HuH-7.5 (cell line): ENCODE data around the gene SLC66A2.

ENCODE experiments used
- DNase-seq: peaks from one replicate; pipeline ENCODE4 v3.0.0; 2011; ENCODE audit warnings: low spot score

The SLC66A2 gene

GRCh38 chr18:79937103-79937860 is 14.2 kb downstream of the SLC66A2 start:
- no peak for DNase-seq

- no peak for DNase-seq
Measured at GRCh38 chr18:79936641-79937040, 14.8 kb downstream of the SLC66A2 start.

DNA sequence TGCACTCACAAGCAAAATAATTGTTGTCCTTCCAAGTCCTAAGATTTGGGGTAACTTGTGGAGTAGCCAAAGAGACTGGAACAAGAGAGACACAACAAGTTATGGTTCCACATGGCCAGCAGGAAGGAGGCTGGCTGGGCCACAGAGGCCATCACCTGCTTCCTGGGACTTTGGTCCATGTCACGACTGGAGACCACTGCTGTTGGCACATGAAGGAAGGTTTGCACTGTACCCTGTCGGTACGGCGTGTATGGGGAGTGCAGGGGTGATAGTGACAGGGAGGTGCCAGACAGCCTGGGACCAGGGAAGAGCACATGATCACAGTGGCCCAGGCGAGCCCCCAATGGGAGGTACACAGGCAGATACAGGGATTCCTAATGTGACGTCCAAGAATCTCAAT is 15.5 kb downstream of the SLC66A2 start:
- DNase-seq: no peak

GRCh38 chr18:79935499-79935898 is 16.0 kb downstream of the SLC66A2 start:
- no peak for DNase-seq

GRCh38 chr18:79935098-79935480 is 16.4 kb downstream of the SLC66A2 start:
- DNase-seq: no peak

DNA sequence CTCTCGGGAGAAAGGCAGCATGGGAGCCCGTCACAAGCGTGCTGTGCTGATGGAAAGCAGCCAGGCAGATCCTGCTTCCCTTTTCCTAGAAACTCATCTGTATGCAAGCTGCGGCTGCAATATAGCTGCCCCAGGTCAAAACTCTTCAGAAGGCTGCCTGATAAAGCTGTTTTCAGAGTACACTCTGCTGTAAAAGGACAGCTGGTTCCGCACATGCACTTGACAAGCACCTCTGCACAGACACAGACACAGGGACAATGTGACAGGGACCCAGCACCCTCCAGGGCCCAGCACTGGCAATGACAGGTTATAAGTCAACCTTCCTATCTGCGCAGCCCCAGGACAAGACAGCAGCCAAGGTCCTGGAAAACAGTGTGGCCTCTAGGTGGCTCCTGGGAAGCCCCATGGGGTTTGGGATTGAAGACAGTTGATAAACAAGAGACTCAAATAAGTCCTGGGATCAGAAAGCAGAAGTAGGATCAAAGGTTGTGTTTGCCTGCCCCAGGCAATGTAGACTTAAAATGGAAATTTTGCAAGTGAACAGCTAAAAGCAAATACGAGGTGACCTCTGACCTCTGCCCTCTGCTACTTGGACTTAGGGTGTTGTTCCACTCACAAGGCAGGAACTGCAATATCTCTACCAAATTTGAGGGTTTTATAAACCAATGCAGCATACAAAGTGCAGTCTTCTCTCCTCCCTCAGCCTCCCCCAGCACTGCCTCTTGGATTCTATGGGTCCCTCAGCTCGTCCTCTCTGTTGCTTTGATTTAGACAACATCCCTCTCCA is 16.9 kb downstream of the SLC66A2 start:
- peak; percentile 69 for DNase-seq

DNA sequence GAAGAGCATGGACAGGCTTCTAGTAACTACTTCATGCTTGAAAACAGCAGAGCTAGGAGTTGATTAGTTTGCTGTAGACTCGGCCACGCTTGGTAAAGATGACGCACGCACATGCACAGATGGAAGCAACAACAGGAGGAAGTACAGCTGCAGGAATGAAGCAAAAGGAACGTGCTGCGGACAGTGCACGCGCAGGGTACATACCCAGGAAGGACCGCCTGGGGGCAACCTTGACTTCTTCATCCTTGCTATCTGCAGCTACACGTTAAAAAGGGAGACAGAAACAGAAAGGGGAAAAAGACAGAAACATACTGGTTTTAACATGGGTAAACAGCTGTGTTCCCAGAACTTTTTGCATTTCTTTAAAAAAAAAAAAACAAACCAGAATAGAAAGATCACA is 17.7 kb downstream of the SLC66A2 start:
- no peak for DNase-seq

GRCh38 chr18:79932907-79933306 is 18.5 kb downstream of the SLC66A2 start:
- DNase-seq: no peak

- no peak for DNase-seq
Measured at GRCh38 chr18:79931475-79931874, 20.0 kb downstream of the SLC66A2 start.

DNA sequence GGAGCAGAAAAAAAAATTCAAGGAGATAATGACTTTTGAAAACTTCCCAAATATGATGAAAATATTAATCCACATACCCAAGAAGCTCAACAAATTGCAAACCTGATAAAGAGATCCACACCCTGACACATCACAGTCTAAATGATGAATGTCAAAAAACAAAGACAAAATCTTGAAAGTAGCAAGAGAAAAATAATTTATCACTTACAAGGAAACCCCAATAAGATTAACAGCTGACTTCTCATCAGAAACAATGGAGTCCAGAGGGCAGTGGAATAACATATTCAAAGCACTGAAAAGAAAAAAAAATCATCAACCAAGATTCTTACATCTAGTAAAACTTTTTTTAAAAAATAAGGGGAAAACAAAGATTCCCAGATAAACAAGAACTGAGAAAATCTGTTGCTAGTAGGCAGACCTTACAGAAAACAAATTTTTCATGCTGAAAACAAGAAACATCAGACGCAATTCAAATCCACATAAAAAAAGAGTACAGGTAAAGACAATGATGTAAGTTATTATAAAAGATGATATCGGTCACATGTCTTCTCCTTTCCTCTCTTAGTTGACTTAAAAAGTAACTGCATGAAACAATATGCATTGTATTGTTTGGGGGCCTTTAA is 21.3 kb downstream of the SLC66A2 start:
- DNase-seq: no peak

- DNase-seq: no peak
Measured at GRCh38 chr18:79928563-79928960, 22.9 kb downstream of the SLC66A2 start.

DNA sequence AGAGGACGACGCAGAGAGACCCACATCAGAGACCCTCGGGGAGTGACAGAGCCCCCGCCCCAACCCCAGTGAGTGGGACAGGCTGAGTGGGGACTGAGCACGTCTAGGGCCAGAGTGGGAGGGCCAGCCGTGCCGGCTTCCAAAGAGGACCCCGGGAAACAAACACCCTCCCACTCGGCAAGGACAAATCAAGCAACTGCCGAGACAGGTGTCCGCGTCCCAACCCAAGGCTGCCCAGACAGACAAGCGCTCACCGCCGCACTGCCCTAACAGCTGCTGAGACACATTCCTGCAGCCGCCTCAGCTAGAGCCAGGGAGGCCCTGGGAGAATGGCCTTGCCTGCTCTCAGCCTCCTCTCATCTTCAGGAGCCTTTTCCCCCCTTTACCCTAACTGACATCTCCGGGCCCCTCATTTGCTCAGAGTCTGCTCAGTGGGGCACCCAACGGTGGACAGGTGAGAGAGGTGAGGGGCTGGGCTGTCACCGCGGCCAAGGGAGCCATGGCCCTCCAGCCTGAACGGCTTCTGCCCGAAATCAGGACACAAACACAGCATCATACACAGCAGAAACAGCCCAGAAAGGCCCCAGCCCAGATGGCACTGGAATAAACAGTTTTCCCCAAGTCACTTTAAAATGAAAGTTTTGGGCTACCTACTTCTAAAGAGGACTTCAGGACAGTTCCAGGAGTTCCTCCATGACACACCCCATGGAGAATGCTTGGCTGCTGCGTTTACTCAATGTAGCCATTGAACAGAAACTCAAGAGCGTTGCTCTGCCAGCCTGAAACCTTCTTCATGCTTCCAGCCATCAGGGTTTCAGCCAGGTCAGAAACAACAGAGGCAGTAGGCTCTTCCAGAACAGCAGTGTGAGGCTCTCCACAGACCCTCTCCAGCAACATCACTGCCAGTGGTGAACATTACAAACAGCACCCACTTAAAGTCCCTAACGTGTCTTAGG is 23.6 kb downstream of the SLC66A2 start:
- DNase-seq: no peak

- no peak for DNase-seq
Measured at GRCh38 chr18:79926715-79927606, 24.5 kb downstream of the SLC66A2 start.

GRCh38 chr18:79926306-79926705 is 25.1 kb downstream of the SLC66A2 start:
- DNase-seq: no peak

- DNase-seq: no peak
Measured at GRCh38 chr18:79924814-79925731, 26.4 kb downstream of the SLC66A2 start.

- DNase-seq: no peak
Measured at GRCh38 chr18:79923896-79924585, 27.4 kb downstream of the SLC66A2 start.

DNA sequence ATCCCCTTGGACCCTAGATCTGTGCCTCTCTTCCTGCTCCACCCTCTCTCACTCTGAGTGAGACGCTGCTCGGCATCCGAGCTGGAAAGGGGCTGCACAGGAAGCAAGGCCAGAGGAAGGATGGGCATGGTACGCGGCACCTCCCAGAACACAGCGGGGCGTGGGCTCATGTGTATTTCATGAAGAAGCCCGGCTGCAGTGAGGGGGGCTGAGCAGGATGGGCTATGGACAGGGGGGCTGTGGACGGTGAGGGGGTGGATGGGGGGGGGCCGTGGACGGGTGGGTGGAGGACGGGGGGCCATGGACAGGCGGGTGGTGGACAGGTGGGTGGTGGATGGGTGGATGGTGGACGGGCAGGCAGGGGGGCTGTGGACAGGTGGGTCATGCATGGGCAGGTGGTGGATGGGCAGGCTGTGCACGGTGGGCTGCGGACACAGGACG is 28.5 kb downstream of the SLC66A2 start:
- DNase-seq: no peak

- no peak for DNase-seq
Measured at GRCh38 chr18:79921984-79922965, 29.2 kb downstream of the SLC66A2 start.
